HG03064 (cell line): Measurements from ENCODE around the gene CBY1.

Experiments used
- ATAC-seq: cut with Tn5 transposase; IDR thresholded peaks from one replicate; pipeline ENCODE4 v1.9.1; 2021; ENCODE audit warnings: low read depth; ENCODE audit not compliant: unreplicated experiment

CBY1 gene

DNA sequence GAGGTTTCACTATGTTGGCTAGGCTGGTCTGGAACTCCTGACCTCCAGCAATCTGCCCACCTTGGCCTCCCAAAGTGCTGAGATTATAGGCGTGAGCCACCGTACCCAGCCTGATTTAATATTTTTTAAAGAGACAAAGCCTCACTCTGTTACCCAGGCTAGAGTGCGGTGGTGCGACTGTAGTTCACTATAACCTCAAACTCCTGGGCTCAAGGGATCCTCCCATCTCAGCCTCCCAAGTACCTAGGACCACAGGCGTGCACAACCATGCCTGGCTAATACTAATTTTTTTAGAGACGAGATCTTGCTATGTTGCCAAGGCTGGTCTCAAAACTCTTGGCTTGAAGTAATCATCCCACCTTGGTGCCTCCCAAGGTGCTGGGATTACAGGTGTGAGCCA lies 62.8 kb downstream of the CBY1 start:
- ATAC-seq: no peak

DNA sequence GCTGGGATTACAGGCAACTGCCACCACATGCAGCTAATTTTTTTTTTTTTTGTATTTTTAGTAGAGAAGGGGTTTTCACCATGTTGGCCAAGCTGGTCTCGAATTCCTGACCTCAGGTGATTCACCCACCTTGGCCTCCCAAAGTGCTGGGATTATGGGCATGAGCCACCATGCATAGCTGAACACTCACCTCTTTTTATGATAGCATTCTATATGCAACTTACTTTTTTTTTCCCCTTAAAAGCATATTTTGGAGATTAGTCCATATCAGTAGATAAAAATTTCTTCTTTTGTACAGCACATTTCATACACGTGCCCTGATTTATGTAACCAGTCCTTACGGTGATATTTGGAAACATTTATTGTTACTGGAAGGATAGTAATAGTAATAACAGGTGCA lies 63.9 kb downstream of the CBY1 start:
- no peak for ATAC-seq

DNA sequence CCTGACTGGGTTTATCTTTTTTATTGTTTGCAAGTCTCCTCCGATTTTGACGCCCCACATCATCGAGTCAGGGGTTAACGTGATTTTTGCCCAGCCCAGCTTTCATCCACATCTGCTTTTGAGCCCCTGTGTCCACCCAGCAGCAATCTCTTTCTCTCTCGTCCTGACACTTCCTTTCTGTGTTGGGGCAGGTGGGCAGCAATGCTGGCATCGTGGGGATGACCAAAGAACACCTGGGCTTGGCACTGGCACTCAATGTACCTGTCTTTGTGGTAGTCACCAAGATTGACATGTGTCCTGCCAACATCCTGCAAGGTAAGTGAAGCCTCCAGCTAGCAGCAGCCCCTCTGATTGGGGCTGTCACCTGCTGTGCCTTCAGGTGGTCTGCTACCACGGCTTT lies 65.1 kb downstream of the CBY1 start:
- no peak for ATAC-seq
